Measurements from ENCODE around the gene TUBGCP5.

The TUBGCP5 gene

GRCh38 chr15:22961762-22962161, 77.6 kb downstream of the TUBGCP5 start:
- no peak for TF ChIP-seq CTCF (IDR thresholded peaks at IDR 0.05; ENCODE audit: extremely low read depth, missing control alignments)

GRCh38 chr15:22960556-22960955, 78.8 kb downstream of the TUBGCP5 start:
- no peak for DNase-seq (ENCODE audit: low spot score)
- no peak for TF ChIP-seq CTCF (IDR thresholded peaks at IDR 0.05; ENCODE audit: extremely low read depth, missing control alignments)

More at GRCh38 chr15:22961762-22962161, 77.6 kb downstream of the TUBGCP5 start:
- no peak for DNase-seq (ENCODE audit: low spot score)

- no peak for DNase-seq (ENCODE audit: low spot score)
- TF ChIP-seq CTCF (IDR thresholded peaks at IDR 0.05; ENCODE audit: extremely low read depth, missing control alignments): no peak
Measured at GRCh38 chr15:22960126-22960525, 79.2 kb downstream of the TUBGCP5 start.

GRCh38 chr15:22959321-22960101, 79.9 kb downstream of the TUBGCP5 start:
- no peak for TF ChIP-seq CTCF (IDR thresholded peaks at IDR 0.05; ENCODE audit: extremely low read depth, missing control alignments)
- DNase-seq (ENCODE audit: low spot score): no peak

GRCh38 chr15:22958487-22959280, 80.7 kb downstream of the TUBGCP5 start:
- TF ChIP-seq CTCF (IDR thresholded peaks at IDR 0.05; ENCODE audit: extremely low read depth, missing control alignments): no peak
- DNase-seq (ENCODE audit: low spot score): no peak

GRCh38 chr15:22956978-22957260, 82.5 kb downstream of the TUBGCP5 start:
- DNase-seq (ENCODE audit: low spot score): no peak
- TF ChIP-seq CTCF (IDR thresholded peaks at IDR 0.05; ENCODE audit: extremely low read depth, missing control alignments): no peak

GRCh38 chr15:22956257-22956977, 83.0 kb downstream of the TUBGCP5 start:
- DNase-seq (ENCODE audit: low spot score): no peak
- no peak for TF ChIP-seq CTCF (IDR thresholded peaks at IDR 0.05; ENCODE audit: extremely low read depth, missing control alignments)

Data from GM20000 (cell line).